Sigmoid colon (tissue), 4 donors: ENCODE measurements around the gene MYH7B.

Source experiments
- CTCF ChIP-seq, 4 experiments: fragments of 450-650 bp in 3 of 4; fragments of 200-600 bp in 1 of 4; IDR thresholded peaks; one replicate each; pipeline ENCODE4 v1.5.1; 2016 to 2019; ENCODE audit warnings: antibody characterized with exemption in 4 of 4, mild to moderate bottlenecking in 3 of 4, moderate library complexity in 2 of 4
- EP300 ChIP-seq, 4 donors: sonication (generic); formaldehyde crosslinking; IDR thresholded peaks; one replicate each; pipeline ENCODE4 v1.6.1; 2017; ENCODE audit warnings: antibody characterized with exemption in 4 of 4
- POLR2A ChIP-seq, 2 donors: fragments of 450-650 bp; IDR thresholded peaks; one replicate each; pipeline ENCODE4 v1.6.1; 2016; ENCODE audit warnings: antibody characterized with exemption in 2 of 2, mild to moderate bottlenecking in 2 of 2, moderate library complexity in 2 of 2

- no peak for TF ChIP-seq EP300 (IDR thresholded peaks at IDR 0.05)
- TF ChIP-seq CTCF (IDR thresholded peaks at IDR 0.05) = no peak
- no peak for TF ChIP-seq POLR2A (IDR thresholded peaks at IDR 0.05)
Measured at GRCh38 chr20:34983995-34984735, 28.5 kb downstream of the MYH7B start.
